ENCODE data around the gene LRRC56. TPM values are rescaled to one million over a fixed set of nuclear protein-coding genes. Genes with fewer than 3 reads are reported as not detected.
A peak's percentile ranks its signal among the peaks of the same experiment; 100 is the strongest.

Gene LRRC56
- total and polyA plus RNA-seq, 2 of the 13 experiments (the other 11 are each of a cell fraction or from before 2014, with no cell fraction given) = 0.11 to 0.29 TPM

DNA sequence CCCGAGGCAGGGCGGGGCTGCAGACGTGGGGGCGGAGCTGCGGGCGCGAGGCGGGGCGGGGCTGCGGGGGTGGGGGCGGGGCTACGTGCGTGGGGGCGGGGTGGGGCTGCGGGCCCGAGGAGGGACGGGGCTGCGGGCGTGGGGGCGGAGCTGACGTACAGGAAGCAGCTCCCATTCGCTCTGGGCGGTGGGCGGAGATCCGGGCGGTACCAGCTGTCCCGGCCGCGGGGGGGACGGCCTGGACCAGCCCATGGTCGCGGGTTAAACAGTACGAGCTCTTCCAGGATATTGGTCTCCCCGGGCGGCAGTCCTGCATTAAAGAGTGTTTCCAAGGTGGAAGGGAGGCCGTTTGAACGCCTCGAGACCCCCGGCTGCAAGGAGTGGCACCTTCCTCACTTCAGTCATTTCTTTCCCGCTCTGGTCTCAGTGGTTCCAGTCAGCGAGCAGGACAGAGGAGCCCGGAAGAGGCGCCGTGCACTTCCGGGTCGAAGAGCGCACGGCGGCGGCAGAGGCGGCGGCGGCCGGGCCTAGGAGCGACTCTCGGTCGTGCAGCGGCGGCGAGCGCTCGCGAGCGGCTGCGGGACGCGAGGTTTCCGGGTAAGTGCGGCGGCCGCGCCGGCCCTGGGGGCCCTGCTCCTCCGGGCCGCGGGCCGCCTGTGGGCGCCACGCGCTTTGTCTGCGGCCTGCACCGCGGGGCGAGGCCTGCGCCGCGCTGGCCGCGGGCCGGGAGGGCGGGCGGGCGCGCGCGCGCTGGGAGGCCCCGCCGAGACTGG is 38.9 kb downstream of the LRRC56 start, which contains the start of gene PHRF1 (continued):
- TF ChIP-seq, protein P1, sequence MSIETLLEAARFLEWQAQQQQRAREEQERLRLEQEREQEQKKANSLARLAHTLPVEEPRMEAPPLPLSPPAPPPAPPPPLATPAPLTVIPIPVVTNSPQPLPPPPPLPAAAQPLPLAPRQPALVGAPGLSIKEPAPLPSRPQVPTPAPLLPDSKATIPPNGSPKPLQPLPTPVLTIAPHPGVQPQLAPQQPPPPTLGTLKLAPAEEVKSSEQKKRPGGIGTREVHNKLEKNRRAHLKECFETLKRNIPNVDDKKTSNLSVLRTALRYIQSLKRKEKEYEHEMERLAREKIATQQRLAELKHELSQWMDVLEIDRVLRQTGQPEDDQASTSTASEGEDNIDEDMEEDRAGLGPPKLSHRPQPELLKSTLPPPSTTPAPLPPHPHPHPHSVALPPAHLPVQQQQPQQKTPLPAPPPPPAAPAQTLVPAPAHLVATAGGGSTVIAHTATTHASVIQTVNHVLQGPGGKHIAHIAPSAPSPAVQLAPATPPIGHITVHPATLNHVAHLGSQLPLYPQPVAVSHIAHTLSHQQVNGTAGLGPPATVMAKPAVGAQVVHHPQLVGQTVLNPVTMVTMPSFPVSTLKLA (IDR thresholded peaks at IDR 0.05) = no peak
- TF ChIP-seq, protein P2, sequence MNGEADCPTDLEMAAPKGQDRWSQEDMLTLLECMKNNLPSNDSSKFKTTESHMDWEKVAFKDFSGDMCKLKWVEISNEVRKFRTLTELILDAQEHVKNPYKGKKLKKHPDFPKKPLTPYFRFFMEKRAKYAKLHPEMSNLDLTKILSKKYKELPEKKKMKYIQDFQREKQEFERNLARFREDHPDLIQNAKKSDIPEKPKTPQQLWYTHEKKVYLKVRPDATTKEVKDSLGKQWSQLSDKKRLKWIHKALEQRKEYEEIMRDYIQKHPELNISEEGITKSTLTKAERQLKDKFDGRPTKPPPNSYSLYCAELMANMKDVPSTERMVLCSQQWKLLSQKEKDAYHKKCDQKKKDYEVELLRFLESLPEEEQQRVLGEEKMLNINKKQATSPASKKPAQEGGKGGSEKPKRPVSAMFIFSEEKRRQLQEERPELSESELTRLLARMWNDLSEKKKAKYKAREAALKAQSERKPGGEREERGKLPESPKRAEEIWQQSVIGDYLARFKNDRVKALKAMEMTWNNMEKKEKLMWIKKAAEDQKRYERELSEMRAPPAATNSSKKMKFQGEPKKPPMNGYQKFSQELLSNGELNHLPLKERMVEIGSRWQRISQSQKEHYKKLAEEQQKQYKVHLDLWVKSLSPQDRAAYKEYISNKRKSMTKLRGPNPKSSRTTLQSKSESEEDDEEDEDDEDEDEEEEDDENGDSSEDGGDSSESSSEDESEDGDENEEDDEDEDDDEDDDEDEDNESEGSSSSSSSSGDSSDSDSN (CRISPR knock-in tag; IDR thresholded peaks at IDR 0.05) = no peak
- TF ChIP-seq, protein P3, sequence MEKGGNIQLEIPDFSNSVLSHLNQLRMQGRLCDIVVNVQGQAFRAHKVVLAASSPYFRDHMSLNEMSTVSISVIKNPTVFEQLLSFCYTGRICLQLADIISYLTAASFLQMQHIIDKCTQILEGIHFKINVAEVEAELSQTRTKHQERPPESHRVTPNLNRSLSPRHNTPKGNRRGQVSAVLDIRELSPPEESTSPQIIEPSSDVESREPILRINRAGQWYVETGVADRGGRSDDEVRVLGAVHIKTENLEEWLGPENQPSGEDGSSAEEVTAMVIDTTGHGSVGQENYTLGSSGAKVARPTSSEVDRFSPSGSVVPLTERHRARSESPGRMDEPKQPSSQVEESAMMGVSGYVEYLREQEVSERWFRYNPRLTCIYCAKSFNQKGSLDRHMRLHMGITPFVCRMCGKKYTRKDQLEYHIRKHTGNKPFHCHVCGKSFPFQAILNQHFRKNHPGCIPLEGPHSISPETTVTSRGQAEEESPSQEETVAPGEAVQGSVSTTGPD (CRISPR knock-in tag; IDR thresholded peaks at IDR 0.05) = no peak
- peak; percentile 36; the same call in 1 of the 2 replicates for TF ChIP-seq ZNF687 (CRISPR knock-in tag; IDR thresholded peaks at IDR 0.05)
- TF ChIP-seq ZNF816 (CRISPR knock-in tag; IDR thresholded peaks at IDR 0.05; ENCODE audit: borderline replicate concordance) = no peak
- peak; percentile 42; the same call in 1 of the 2 replicates for TF ChIP-seq HOXA5 (CRISPR knock-in tag; IDR thresholded peaks at IDR 0.05)
- TF ChIP-seq KDM1A (CRISPR knock-in tag; IDR thresholded peaks at IDR 0.05) = no peak
- TF ChIP-seq, protein P4, sequence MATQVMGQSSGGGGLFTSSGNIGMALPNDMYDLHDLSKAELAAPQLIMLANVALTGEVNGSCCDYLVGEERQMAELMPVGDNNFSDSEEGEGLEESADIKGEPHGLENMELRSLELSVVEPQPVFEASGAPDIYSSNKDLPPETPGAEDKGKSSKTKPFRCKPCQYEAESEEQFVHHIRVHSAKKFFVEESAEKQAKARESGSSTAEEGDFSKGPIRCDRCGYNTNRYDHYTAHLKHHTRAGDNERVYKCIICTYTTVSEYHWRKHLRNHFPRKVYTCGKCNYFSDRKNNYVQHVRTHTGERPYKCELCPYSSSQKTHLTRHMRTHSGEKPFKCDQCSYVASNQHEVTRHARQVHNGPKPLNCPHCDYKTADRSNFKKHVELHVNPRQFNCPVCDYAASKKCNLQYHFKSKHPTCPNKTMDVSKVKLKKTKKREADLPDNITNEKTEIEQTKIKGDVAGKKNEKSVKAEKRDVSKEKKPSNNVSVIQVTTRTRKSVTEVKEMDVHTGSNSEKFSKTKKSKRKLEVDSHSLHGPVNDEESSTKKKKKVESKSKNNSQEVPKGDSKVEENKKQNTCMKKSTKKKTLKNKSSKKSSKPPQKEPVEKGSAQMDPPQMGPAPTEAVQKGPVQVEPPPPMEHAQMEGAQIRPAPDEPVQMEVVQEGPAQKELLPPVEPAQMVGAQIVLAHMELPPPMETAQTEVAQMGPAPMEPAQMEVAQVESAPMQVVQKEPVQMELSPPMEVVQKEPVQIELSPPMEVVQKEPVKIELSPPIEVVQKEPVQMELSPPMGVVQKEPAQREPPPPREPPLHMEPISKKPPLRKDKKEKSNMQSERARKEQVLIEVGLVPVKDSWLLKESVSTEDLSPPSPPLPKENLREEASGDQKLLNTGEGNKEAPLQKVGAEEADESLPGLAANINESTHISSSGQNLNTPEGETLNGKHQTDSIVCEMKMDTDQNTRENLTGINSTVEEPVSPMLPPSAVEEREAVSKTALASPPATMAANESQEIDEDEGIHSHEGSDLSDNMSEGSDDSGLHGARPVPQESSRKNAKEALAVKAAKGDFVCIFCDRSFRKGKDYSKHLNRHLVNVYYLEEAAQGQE (IDR thresholded peaks at IDR 0.05; ENCODE audit: borderline replicate concordance in 1 of 2, low read depth in 1 of 2, low read length in 2 of 2) = peak in 1 of 2 experiments; percentile 28; a peak in 1 of 4 replicates
- TF ChIP-seq, protein P5, sequence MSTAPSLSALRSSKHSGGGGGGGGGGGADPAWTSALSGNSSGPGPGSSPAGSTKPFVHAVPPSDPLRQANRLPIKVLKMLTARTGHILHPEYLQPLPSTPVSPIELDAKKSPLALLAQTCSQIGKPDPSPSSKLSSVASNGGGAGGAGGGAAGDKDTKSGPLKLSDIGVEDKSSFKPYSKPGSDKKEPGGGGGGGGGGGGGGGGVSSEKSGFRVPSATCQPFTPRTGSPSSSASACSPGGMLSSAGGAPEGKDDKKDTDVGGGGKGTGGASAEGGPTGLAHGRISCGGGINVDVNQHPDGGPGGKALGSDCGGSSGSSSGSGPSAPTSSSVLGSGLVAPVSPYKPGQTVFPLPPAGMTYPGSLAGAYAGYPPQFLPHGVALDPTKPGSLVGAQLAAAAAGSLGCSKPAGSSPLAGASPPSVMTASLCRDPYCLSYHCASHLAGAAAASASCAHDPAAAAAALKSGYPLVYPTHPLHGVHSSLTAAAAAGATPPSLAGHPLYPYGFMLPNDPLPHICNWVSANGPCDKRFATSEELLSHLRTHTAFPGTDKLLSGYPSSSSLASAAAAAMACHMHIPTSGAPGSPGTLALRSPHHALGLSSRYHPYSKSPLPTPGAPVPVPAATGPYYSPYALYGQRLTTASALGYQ (CRISPR knock-in tag; IDR thresholded peaks at IDR 0.05) = no peak
- TF ChIP-seq PCBP2 (optimal IDR thresholded peaks at IDR 0.05; ENCODE audit: low read depth, low read length, poor library complexity, severe bottlenecking) = no peak
